Liver (tissue), 9 donors: ENCODE results near the gene COA8. TPM values are rescaled to one million over a fixed set of nuclear protein-coding genes. Genes with fewer than 3 reads are reported as not detected.
"Not testable (repeated sequence)": the region's sequence is repeated elsewhere in the genome, so short reads cannot be mapped to it uniquely, and the experiment has no call there.

Experiments used
- DNase-seq: peaks from one replicate; pipeline ENCODE4 v3.0.0-alpha.2; 2017; ENCODE audit warnings: low spot score
- H3K27ac ChIP-seq, 2 donors: one replicate each; pipeline ENCODE4 v1.7.0; 2013; ENCODE audit warnings: inconsistent platforms in 2 of 2, low read length in 2 of 2, control low read depth in 1 of 2, low read depth in 1 of 2, mild to moderate bottlenecking in 1 of 2
- H3K27me3 ChIP-seq, 4 donors: one replicate each; pipeline versions ENCODE4 v1.6.1 to v1.7.0; 2013; ENCODE audit warnings: low read length in 3 of 4, inconsistent platforms in 1 of 4, mild to moderate bottlenecking in 1 of 4, moderate library complexity in 1 of 4; ENCODE audit not compliant: control insufficient read depth in 4 of 4, insufficient read depth in 4 of 4
- H3K36me3 ChIP-seq, 4 donors: one replicate each; pipeline versions ENCODE4 v1.6.1 to v1.7.0; 2013; ENCODE audit warnings: low read length in 3 of 4, mild to moderate bottlenecking in 3 of 4, low read depth in 1 of 4, moderate library complexity in 1 of 4; ENCODE audit not compliant: control insufficient read depth in 4 of 4, insufficient read depth in 3 of 4
- H3K4me1 ChIP-seq, 4 donors: one replicate each; pipeline versions ENCODE4 v1.6.1 to v1.7.0; 2013; ENCODE audit warnings: low read length in 3 of 4, mild to moderate bottlenecking in 3 of 4, moderate library complexity in 1 of 4; ENCODE audit not compliant: control insufficient read depth in 4 of 4, insufficient read depth in 4 of 4
- H3K4me3 ChIP-seq, 3 donors: one replicate each; pipeline versions ENCODE4 v1.6.1 to v1.7.0; 2013; ENCODE audit warnings: low read length in 3 of 3, control low read depth in 1 of 3, low read depth in 1 of 3, mild to moderate bottlenecking in 1 of 3
- H3K9ac ChIP-seq, 2 donors: one replicate each; pipeline ENCODE4 v1.7.0; 2013; ENCODE audit warnings: low read length in 2 of 2, mild to moderate bottlenecking in 2 of 2, moderate library complexity in 2 of 2, control low read depth in 1 of 2, low read depth in 1 of 2
- H3K9me3 ChIP-seq, 4 donors: one replicate each; pipeline versions ENCODE4 v1.6.1 to v1.7.0; 2013; ENCODE audit warnings: low read length in 3 of 4; ENCODE audit not compliant: control insufficient read depth in 4 of 4
- EGR1 ChIP-seq, 2 donors: IDR thresholded peaks; 2 replicates each; pipeline ENCODE4 v1.6.1; 2016 to 2018; ENCODE audit warnings: antibody characterized with exemption in 2 of 2, low read depth in 2 of 2
- FOXA1 ChIP-seq: IDR thresholded peaks from 2 replicates; pipeline ENCODE4 v1.6.1; 2016; ENCODE audit warnings: antibody characterized with exemption
- HNF4A ChIP-seq, 2 donors: conservative IDR thresholded peaks; 2 replicates each; pipeline ENCODE4 v1.6.1; 2016; ENCODE audit warnings: antibody characterized with exemption in 2 of 2, mild to moderate bottlenecking in 2 of 2
- JUND ChIP-seq, 2 donors: IDR thresholded peaks; 2 replicates each; pipeline ENCODE4 v1.6.1; 2016; ENCODE audit warnings: antibody characterized with exemption in 2 of 2
- RAD21 ChIP-seq, 2 donors: IDR thresholded peaks; 2 replicates each; pipeline ENCODE4 v1.6.1; 2016; ENCODE audit warnings: antibody characterized with exemption in 2 of 2, mild to moderate bottlenecking in 2 of 2
- RXRA ChIP-seq, 2 donors: IDR thresholded peaks; 2 replicates each; pipeline ENCODE4 v1.6.1; 2017 to 2018; ENCODE audit warnings: antibody characterized with exemption in 2 of 2, mild to moderate bottlenecking in 1 of 2
- SP1 ChIP-seq: IDR thresholded peaks from 2 replicates; pipeline ENCODE4 v1.6.1; 2018; ENCODE audit warnings: antibody characterized with exemption, mild to moderate bottlenecking
- TAF1 ChIP-seq: conservative IDR thresholded peaks from 2 replicates; pipeline ENCODE4 v1.6.1; 2016; ENCODE audit warnings: antibody characterized with exemption, mild to moderate bottlenecking
- WGBS: extraction: QIAGEN DNeasy Blood & Tissue Kit; methylation state at CpG from one replicate; pipeline ENCODE4 v1.1.7; 2013; 5-methylcytosine and 5-hydroxymethylcytosine counted together
- polyA plus RNA-seq, 2 donors: library from polyadenylated mRNA; stranded (reverse) in 1 of 2; unstranded in 1 of 2; fragments of 200-250 nt in 1 of 2; fragments of >200 nt in 1 of 2; fragmentation: Nextera tagmentation in 1 of 2; extraction: Ambion mirVana in 1 of 2; gene quantifications; one replicate each; pipeline versions ENCODE4 v1.2.1 to v1.2.3, GENCODE V29; 2013 to 2015
- total RNA-seq, 2 donors: library from RNA; depleted of rRNA; stranded (reverse); fragments of >200 nt; gene quantifications; one replicate each; pipeline ENCODE4 v1.2.3, GENCODE V29; 2014
- TF ChIP-seq, protein P1 (sequence below): IDR thresholded peaks from 2 replicates; pipeline ENCODE4 v1.6.1; 2016; ENCODE audit warnings: antibody characterized with exemption
- TF ChIP-seq, protein P2 (sequence below): IDR thresholded peaks from 2 replicates; pipeline ENCODE4 v1.6.1; 2016; ENCODE audit warnings: antibody characterized with exemption
- TF ChIP-seq, protein P3 (sequence below): fragments of 150-350 bp; IDR thresholded peaks from 2 replicates; pipeline ENCODE4 v1.5.1; 2017; ENCODE audit warnings: improper control_type of control experiment, low read depth, low read length; ENCODE audit not compliant: missing input control
- TF ChIP-seq, protein P4 (sequence below): IDR thresholded peaks from 2 replicates; pipeline ENCODE4 v1.6.1; 2016; ENCODE audit warnings: antibody characterized with exemption, mild to moderate bottlenecking
- donor health status: healthy.
- donor health status: healthy.
- donor health status: healthy.
- donor health status: healthy.
- donor health status: healthy.

Gene COA8
- total and polyA plus RNA-seq, 4 donors: 8.3 to 35.5 (median 17.0) TPM

DNA sequence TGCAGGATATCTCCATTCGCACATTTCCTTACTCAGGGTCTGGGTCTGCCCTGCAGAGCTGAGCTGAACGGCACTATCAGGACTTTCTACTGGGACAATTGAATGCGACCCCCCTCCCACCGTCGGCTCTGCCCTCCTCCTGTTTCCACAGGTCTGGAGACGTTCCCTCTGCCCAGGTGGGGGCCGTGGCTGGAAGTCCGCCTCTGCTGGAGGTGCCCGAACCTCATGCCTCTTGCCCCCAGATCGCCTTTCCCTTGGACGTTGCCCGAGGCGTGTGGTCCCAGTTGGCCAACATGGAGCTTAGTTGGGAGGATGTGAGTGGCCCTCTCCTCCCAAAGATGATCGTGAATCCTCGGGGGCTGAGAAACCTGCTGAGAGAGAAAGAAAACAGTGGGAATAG lies 45.1 kb downstream of the COA8 start:
- DNase-seq: no peak
- Histone ChIP-seq H3K4me1 (peaks cover 0 to 11% (median 2%) of the 10 kb centered on the region in 4 donors), H3K4me3 (no peak overlapping the region), H3K9me3 (peaks cover 0 to 9% (median 2%) of the 10 kb centered on the region in 4 donors), H3K9ac (no peak overlapping the region), H3K36me3 (no peaks in the 10 kb centered on the region), H3K27me3 (no peaks in the 10 kb centered on the region), H3K27ac (no peak overlapping the region)
- TF ChIP-seq JUND (IDR thresholded peaks at IDR 0.05) (no peak), EGR1 (IDR thresholded peaks at IDR 0.05; ENCODE audit: low read depth in 2 of 2) (no peak), TAF1 (no peak), RAD21 (IDR thresholded peaks at IDR 0.05) (no peak), SP1 (no peak), HNF4A (conservative IDR thresholded peaks at IDR 0.05) (no peak), RXRA (IDR thresholded peaks at IDR 0.05) (no peak), FOXA1 (no peak)
- TF ChIP-seq, protein P1, sequence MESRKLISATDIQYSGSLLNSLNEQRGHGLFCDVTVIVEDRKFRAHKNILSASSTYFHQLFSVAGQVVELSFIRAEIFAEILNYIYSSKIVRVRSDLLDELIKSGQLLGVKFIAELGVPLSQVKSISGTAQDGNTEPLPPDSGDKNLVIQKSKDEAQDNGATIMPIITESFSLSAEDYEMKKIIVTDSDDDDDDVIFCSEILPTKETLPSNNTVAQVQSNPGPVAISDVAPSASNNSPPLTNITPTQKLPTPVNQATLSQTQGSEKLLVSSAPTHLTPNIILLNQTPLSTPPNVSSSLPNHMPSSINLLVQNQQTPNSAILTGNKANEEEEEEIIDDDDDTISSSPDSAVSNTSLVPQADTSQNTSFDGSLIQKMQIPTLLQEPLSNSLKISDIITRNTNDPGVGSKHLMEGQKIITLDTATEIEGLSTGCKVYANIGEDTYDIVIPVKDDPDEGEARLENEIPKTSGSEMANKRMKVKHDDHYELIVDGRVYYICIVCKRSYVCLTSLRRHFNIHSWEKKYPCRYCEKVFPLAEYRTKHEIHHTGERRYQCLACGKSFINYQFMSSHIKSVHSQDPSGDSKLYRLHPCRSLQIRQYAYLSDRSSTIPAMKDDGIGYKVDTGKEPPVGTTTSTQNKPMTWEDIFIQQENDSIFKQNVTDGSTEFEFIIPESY: no peak
- TF ChIP-seq, protein P2, sequence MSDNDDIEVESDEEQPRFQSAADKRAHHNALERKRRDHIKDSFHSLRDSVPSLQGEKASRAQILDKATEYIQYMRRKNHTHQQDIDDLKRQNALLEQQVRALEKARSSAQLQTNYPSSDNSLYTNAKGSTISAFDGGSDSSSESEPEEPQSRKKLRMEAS: no peak
- TF ChIP-seq, protein P3, sequence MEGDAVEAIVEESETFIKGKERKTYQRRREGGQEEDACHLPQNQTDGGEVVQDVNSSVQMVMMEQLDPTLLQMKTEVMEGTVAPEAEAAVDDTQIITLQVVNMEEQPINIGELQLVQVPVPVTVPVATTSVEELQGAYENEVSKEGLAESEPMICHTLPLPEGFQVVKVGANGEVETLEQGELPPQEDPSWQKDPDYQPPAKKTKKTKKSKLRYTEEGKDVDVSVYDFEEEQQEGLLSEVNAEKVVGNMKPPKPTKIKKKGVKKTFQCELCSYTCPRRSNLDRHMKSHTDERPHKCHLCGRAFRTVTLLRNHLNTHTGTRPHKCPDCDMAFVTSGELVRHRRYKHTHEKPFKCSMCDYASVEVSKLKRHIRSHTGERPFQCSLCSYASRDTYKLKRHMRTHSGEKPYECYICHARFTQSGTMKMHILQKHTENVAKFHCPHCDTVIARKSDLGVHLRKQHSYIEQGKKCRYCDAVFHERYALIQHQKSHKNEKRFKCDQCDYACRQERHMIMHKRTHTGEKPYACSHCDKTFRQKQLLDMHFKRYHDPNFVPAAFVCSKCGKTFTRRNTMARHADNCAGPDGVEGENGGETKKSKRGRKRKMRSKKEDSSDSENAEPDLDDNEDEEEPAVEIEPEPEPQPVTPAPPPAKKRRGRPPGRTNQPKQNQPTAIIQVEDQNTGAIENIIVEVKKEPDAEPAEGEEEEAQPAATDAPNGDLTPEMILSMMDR: no peak
- TF ChIP-seq, protein P4, sequence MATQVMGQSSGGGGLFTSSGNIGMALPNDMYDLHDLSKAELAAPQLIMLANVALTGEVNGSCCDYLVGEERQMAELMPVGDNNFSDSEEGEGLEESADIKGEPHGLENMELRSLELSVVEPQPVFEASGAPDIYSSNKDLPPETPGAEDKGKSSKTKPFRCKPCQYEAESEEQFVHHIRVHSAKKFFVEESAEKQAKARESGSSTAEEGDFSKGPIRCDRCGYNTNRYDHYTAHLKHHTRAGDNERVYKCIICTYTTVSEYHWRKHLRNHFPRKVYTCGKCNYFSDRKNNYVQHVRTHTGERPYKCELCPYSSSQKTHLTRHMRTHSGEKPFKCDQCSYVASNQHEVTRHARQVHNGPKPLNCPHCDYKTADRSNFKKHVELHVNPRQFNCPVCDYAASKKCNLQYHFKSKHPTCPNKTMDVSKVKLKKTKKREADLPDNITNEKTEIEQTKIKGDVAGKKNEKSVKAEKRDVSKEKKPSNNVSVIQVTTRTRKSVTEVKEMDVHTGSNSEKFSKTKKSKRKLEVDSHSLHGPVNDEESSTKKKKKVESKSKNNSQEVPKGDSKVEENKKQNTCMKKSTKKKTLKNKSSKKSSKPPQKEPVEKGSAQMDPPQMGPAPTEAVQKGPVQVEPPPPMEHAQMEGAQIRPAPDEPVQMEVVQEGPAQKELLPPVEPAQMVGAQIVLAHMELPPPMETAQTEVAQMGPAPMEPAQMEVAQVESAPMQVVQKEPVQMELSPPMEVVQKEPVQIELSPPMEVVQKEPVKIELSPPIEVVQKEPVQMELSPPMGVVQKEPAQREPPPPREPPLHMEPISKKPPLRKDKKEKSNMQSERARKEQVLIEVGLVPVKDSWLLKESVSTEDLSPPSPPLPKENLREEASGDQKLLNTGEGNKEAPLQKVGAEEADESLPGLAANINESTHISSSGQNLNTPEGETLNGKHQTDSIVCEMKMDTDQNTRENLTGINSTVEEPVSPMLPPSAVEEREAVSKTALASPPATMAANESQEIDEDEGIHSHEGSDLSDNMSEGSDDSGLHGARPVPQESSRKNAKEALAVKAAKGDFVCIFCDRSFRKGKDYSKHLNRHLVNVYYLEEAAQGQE: no peak
- WGBS: 31% methylated on average over 15 of the region's 15 CpGs

DNA sequence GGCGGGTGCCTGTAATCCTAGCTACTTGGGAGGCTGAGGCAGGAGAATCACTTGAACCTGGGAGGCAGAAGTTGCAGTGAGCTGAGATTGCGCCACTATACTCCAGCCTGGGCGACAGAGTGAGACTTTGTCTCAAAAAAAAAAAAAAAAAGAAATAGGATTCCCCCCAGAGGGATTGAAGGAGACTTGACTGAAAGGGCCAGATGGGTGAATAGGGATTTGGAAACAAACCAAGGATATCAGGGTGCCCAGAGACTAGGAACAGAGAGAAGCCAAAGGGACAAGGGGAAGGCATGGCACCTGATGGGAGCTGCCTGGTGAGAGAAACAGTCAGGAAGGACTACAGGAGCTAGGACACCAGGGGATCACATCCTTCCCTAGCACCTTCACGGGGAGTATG lies 46.3 kb downstream of the COA8 start:
- not testable (repeated sequence) for H3K27me3 ChIP-seq, DNase-seq, H3K4me3 ChIP-seq, H3K9me3 ChIP-seq, H3K27ac ChIP-seq, H3K9ac ChIP-seq, H3K36me3 ChIP-seq
- H3K4me1 ChIP-seq: peaks cover 0 to 11% (median 2%) of the 10 kb centered on the region in 4 donors
- WGBS: 88% methylated on average over 4 of the region's 4 CpGs
